GM10248 (cell line): ENCODE data around the gene HOXA7.

ENCODE experiments used
- CTCF ChIA-PET: fragments of 300-600 bp; sonication (Branson Sonifier 250); formaldehyde crosslinking; extraction: SDS; loops from one replicate; lab custom pipeline; 2021; ENCODE audit warnings: antibody characterized with exemption; lab: Yijun Ruan, JAX
- POLR2A ChIA-PET: fragments of 350-650 bp; sonication (Branson Sonifier 250); formaldehyde crosslinking; extraction: SDS; loops from one replicate; lab custom pipeline; 2020; ENCODE audit warnings: antibody characterized with exemption; lab: Yijun Ruan, JAX
- DNase-seq: peaks from one replicate; pipeline ENCODE4 v3.0.0; 2012; ENCODE audit errors: extremely low spot score
- TF ChIP-seq, protein P1 (sequence below): IDR thresholded peaks from 2 replicates; pipeline ENCODE4 v1.5.1; 2012; ENCODE audit warnings: mild to moderate bottlenecking, low read depth; ENCODE audit errors: extremely low read depth, missing control alignments, control extremely low read depth

Gene HOXA7

DNA sequence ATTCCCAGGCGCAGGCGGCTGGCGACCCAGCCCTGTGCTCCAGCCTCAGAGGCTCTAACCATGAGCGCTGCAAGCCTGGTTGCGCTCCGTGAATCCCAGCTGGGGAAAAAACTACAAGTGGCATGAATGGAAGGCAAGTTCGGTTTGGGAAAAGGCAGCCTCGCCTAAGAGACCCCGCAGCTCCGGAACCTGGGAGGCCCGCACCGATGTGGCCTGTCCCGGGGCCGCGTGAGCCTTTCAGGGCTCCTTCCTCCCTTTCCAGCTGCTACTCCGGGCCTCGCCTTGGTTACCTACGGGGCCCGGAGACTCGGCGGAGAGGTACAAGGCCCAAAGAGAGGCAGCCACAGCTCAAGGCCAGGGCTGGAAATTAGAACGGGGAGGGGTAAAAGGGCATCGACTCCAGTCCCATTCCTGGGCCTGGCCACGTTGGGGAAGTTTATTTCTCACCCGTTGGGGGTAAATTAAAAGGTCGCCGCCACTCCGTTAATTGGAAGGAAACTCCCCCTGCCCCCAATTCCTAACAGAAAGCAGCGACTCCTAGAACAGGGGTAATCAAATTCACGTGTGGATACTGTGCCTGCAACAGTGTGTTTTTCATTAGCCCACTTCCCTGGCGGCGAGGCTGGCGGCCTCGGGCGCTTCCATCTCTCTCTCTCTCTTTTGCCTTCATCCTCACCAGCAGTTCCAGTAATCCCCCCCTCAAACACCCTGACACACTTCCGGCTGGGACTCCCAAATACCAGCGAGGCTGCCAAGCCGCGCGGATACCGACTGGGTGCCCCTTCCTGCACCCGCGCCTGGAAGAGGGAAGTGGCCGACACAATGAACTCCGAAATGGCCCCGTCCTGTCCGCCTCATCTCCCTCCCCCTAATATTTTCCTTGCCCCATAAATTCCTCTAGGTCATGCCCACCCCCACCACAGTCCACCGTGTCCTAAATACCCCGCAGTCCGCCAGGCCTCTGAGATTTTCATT, 10.3 kb upstream of the HOXA7 start:
- CTCF ChIA-PET: interaction anchor here (1.2 to 3.4 kb wide), 2 partner anchors 29 to 90 kb away, joined by 4 to 11 read pairs; no protein-coding TSS in a partner anchor
- DNase-seq: no peak
- TF ChIP-seq, protein P1, sequence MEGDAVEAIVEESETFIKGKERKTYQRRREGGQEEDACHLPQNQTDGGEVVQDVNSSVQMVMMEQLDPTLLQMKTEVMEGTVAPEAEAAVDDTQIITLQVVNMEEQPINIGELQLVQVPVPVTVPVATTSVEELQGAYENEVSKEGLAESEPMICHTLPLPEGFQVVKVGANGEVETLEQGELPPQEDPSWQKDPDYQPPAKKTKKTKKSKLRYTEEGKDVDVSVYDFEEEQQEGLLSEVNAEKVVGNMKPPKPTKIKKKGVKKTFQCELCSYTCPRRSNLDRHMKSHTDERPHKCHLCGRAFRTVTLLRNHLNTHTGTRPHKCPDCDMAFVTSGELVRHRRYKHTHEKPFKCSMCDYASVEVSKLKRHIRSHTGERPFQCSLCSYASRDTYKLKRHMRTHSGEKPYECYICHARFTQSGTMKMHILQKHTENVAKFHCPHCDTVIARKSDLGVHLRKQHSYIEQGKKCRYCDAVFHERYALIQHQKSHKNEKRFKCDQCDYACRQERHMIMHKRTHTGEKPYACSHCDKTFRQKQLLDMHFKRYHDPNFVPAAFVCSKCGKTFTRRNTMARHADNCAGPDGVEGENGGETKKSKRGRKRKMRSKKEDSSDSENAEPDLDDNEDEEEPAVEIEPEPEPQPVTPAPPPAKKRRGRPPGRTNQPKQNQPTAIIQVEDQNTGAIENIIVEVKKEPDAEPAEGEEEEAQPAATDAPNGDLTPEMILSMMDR: no peak
- POLR2A ChIA-PET: no interaction called here

DNA sequence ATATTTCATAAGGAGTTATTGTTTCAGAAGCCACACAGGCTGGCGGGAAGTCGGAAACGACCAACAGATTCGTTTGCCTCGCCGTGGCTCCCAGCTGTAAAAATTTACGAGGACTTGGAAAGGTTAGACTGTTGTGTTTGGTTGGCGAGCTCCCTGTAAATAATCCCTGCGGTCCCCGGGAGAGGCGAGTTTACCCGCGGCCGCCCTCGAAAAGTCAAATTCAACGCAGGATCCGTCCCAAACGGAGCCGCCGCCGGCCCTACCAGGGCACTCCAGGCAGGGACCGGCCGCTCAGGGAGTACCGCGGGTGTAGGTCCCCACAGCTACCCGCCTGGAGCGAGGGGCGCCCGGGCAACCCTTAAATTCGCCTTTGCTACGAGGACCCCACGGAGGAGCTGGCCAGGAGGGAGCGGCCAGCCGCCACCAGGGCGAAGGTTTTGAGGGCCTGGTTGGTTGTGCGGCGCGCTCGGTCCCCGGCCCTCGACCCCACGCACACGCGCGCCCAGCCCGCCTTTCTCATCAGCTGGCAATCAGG, 9.6 kb upstream of the HOXA7 start:
- ChIA-PET POLR2A (no interaction called here), CTCF (interaction anchor here (1.2 to 3.4 kb wide), 2 partner anchors 30 to 91 kb away, joined by 4 to 11 read pairs; no protein-coding TSS in a partner anchor)
- DNase-seq: no peak
- TF ChIP-seq, protein P1: no peak

DNA sequence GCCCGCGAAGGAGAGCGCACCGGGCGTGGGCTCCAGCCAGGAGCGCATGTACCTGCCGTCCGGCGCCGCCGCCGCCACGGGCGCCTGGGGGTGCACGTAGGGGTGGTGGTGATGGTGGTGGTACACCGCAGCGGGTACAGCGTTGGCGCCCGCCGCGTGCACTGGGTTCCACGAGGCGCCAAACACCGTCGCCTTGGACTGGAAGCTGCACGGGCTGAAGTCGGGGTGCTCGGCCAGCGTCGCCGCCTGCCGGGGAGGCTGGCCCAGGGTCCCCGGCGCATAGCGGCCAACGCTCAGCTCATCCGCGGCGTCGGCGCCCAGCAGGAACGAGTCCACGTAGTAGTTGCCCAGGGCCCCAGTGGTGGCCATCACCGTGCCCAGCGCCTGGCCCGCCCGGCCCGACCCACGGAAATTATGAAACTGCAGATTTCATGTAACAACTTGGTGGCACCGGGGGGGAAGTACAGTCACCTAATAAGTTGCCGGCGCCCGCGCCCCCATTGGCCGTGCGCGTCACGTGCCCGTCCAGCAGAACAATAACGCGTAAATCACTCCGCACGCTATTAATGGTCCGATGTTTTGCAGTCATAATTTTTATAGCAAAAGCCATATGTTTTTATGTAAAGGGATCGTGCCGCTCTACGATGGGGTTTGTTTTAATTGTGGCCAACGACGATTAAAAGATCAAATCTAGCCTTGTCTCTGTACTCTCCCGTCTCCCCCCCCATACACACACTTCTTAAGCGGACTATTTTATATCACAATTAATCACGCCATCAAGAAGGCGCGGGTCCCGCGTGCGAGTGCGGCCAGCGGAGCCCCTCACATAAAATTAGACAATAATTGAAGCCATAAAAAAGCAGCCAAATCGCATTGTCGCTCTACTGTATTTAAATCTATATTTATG, 8.9 kb upstream of the HOXA7 start, which contains the start of gene HOXA9:
HOXA9 (minus strand) TSS at position 449 of the 907 bp plus-strand sequence; CDS start at position 369, 80 bp downstream.
- CTCF ChIA-PET: interaction anchor here (1.2 to 3.4 kb wide), 2 partner anchors 31 to 92 kb away, joined by 4 to 11 read pairs; no protein-coding TSS in a partner anchor
- POLR2A ChIA-PET: no interaction called here
- no peak for DNase-seq
- TF ChIP-seq, protein P1: no peak

GRCh38 chr7:27164367-27165088, 8.1 kb upstream of the HOXA7 start:
- TF ChIP-seq, protein P1: no peak
- ChIA-PET CTCF (interaction anchor here (3.4 kb wide), 1 partner anchor 31 kb away, joined by 11 read pairs; no protein-coding TSS in a partner anchor), POLR2A (no interaction called here)
- DNase-seq: no peak

DNA sequence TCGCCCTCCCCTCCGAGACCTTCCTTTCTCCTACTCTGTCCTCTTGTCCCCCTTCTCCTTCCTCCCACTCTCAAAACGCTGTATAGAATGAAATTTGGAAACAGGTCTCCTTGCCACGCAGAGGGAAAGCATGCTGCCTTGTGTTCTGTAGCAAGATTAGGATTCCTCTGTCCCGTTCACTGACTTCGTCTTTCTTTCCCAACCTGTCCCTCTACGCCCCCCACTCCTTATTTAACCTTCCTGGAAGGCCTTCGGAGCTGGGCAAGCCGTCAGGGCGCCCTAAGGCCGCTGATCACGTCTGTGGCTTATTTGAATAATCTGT, 7.5 kb upstream of the HOXA7 start:
- TF ChIP-seq, protein P1: no peak
- ChIA-PET CTCF (interaction anchor here (3.4 to 3.8 kb wide), 3 partner anchors 13 to 795 kb away, joined by 11 to 59 read pairs (median 52); partner anchors contain the start of gene HOXA3), POLR2A (no interaction called here)
- DNase-seq: no peak
